NCI-H82 treated with DMSO at 0.1 percent for 48 hours (cell line): Measurements from ENCODE around the gene SRP9.
"Not testable (repeated sequence)": the region's sequence is repeated elsewhere in the genome, so short reads cannot be mapped to it uniquely, and the experiment has no call there.

Source experiments
- DNase-seq: peaks from one replicate; lab custom pipeline; 2025; ENCODE audit not compliant: unreplicated experiment; lab: John Stamatoyannopoulos, UW

SRP9 gene

DNA sequence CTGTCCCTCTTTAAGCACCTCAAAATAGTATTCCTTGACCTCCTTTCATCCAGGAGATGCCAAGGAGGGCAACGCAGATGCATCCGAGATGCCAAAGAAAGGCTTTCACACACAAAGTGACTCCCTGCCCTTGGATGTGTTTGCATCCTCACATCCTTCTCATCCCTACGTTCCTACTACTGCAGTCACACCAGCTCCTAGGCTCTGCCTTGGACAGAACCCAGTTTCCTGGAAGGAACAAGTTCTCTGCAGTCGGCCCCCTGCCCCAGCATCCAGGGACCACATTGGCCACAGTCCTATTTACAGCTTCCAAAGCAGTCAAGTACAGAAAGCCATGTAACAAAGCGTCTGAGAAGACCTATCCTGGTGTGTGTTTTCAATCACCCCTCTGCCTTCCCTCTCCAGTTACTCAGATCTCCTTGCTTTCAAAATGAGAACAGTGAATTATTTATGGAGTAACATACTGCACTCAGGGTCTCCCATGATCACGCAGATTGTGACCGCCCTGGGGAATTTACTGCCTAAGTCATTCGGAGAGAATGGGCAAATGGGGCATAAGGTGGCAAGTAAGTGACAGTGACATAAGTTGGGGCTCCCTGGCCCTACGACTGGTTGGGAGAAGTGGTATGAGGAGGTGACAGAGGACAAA is 21.8 kb upstream of the SRP9 start:
- no peak for DNase-seq

DNA sequence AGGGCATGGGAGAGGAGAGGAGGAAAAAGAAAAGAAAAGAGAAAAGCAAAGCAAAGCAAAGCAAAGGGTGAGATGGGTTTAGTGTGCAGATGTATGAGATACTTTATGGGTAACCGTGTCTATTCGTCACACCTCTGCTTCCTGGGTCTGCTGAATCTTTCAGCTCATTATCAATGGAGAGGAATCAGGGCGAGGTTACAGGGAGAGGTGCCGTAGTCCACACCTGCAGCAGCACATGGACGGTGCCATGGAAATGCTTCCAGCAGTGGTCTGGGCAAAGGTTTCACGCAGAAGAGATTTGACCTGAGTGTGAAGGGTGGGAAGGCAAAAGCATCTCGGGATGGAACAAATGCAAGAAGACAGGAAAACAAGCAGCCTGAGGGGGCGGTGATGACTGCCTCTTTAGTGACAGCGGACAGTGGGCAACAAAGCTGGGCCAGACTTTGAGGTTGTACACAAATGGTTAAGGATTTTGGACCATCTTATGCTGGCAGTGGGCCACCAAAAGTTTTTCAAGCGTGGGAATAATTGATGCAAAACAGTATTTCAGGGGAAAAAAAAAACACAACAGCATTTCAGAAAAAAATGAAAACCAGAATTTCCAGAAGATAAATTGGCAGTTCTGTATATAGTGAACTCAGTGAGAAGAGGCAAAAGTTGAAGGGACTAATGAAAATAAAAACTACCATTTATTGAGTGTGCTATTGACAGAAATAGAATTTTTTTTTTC is 19.5 kb upstream of the SRP9 start:
- DNase-seq: no peak

- not testable (repeated sequence) for DNase-seq
Observed at GRCh38 chr1:225759972-225760371, 17.7 kb upstream of the SRP9 start.

DNA sequence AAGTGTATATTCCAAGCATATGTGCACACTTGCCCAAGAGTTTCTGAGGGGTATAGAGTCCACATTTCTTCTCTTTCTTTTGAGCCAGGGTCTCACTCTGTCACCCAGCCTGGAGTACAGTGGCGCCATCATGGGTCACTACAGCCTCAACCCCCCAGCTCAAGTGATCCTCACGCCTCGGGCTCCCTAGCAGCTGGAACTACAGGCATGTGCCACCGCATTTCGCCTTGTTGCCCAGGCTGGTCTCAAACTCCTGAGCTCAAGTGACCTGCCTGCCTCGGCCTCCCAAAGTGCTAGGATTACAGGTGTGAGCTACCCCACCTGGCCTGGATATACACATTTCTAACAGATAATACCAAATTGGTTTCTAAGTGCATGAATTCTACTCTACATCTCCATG is 17.1 kb upstream of the SRP9 start:
- no peak for DNase-seq

- not testable (repeated sequence) for DNase-seq
Observed at GRCh38 chr1:225761395-225761794, 16.2 kb upstream of the SRP9 start.

DNA sequence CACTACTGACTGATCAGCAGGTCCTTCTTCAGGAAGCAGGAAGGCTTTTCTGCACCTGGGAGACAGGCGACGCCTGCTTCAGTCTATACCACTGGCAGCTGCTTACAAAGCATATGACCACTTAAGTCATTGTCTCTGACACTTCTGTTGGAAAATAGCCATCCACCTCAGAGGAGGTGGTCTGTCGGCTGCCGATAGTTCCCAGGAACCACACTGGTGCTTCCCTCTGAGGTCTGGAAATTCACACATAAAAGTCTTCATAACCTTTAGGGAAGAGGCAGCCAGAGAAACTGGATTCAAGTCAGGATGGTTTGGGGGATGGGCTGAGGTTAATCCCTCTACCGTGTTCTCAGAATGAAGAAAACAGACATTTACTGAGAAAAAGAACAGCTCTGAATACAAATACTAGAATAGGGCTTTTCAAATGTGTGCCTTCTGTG is 15.6 kb upstream of the SRP9 start:
- DNase-seq: no peak

- no peak for DNase-seq
Observed at GRCh38 chr1:225762444-225762843, 15.2 kb upstream of the SRP9 start.

- DNase-seq: peak; percentile 47
Observed at GRCh38 chr1:225763716-225764548, 13.7 kb upstream of the SRP9 start.

GRCh38 chr1:225765982-225766674 is 11.5 kb upstream of the SRP9 start:
- no peak for DNase-seq

DNA sequence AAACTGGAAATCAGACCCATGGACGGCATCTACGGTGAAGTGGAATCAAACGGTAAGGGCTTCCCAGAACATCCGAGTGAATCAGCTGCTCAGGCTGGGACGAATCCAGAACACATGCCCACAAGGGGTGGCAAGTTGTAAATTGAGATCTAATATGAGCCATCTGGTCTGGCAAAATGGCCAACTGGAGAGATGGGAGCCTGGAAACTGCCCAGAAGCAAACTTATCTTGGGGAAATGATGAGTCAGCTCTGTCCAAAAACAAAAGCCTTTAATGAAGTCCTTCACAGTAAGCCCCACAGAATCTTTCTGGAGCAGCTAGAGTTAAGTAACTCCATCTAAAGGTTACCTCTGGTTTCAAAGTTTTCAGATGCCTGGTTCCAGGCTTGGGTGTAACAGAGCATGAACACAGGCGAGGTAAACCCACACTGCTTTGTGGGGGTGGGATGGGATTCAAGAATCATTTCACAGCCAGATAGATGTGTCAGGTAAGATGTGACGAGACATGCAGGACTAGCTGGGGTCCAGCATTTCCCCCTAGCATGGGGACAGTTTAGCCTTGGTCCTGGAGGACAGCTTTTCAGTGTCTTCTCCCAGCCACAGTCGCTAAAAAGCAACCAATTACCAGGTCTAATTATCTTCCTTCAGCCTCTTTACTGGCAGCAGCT is 10.5 kb upstream of the SRP9 start:
- DNase-seq: no peak

DNA sequence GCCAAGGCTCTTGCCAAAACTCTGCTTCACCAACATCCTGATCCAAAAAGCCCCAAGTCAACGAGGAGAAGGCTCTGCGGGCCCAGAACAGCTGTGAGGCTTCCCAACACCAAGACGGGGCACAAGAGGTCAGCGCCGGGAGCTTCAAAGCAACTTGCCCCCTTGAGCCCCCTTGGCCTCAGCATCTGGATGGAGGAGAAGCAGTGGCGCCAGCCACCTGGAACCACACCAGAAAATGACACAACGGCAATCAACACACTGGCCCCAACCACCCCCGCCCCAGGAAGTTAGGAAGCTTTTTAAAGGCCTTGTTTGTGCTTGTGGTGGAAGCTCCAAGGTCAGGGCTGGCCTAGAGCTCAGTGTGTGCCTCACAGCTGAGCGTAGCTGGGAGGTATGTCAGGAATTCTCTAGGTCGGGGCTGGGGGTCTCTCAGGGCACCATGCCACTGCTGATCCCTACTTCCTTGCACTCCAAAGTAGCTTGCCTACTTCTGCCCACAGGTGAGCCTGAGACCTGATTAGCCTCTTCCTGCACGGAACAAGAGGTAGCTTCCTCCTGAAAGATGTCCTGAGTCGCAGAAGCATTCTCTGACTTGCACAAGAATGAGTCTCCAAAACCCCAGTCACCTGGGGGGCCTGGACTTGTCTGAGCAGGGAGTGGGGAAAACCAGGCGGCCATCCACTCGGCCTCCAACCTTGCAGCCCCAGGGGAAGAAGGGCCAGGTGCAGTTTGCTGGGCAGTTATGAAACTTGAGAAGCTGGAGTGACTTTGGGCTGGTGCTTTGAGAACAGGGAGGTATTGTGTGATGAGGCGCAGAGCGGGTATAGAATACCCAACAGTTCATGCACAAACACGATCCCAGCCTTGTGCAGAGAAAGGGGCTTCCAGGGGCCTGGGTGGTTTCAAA is 9.7 kb upstream of the SRP9 start:
- DNase-seq: no peak

- DNase-seq: peak; percentile 94
Observed at GRCh38 chr1:225768662-225769426, 8.8 kb upstream of the SRP9 start.

- DNase-seq: no peak
Observed at GRCh38 chr1:225769687-225770086, 7.9 kb upstream of the SRP9 start.

GRCh38 chr1:225770561-225771248 is 6.9 kb upstream of the SRP9 start:
- DNase-seq: no peak

DNA sequence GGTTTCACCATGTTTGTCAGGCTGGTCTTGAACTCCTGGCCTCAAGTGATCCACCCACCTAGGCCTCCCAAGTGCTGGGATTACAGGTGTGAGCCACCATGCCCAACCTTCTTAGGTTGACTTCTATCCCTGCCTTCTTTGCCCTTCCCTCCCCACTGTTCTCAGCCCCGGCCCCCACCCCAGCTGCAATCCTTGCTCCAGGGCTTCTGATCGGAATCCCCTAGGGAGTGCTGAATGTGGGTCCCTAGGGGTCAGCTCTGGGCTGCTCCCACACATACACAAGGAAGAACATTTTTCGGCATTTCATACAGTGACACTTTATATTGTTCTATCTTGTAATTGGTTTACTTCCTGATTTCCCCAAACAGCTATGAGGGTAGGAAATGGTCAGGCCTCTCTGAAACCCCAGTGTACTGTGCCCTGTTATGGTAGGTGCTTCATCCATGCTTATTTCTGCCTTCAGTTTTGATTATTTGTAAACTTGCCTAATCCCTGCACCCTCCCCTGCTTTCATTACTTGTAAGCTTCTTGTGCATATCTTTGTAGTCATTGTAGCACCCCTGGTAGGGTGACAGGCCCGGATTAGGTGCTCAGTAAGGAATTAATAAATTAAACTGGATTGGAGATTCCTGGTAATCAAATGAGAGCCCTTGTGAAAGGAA is 5.8 kb upstream of the SRP9 start:
- DNase-seq: peak; percentile 72

DNA sequence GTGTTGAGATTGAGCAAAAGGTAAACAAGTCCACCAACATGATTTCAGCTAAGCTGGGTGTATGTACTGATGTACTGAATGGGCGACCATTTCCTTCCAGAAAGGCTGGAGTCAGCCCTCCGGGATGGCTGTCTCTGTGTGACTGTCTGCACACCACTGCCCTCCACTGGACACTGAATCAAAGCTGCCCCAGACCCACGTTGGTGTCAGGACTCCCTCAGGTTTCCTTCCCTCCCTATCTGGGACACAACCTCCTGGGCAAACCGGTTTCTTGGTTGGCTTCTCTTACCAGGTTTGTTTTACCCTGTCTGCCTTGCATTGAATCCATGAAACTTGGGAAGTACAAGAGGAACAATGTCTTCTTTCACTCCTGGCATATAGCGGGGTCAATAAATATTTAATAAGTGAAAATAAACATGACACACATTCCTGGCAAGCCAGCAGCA is 5.3 kb upstream of the SRP9 start:
- peak; percentile 92 for DNase-seq

GRCh38 chr1:225772848-225773247 is 4.8 kb upstream of the SRP9 start:
- peak; percentile 22 for DNase-seq
